K562 (cell line): ENCODE measurements around the gene MAGEB16. TPM values are rescaled to one million over a fixed set of nuclear protein-coding genes. Genes with fewer than 3 reads are reported as not detected.

Experiments
- ATAC-seq: fragments of 200-7000 bp; cut with Tn5 transposase; 3 replicates; pipeline ENCODE4 v1.9.1; 2020; ENCODE audit warnings: moderate library complexity
- BruUV-seq: library from RNA; stranded (reverse); fragments of 400-500 nt; replicated peaks from 2 replicates; lab custom pipeline; 2021; lab: Mats Ljungman, UMichigan
- CTCF ChIA-PET: fragments of 300-600 bp; formaldehyde crosslinking; extraction: SDS; loops from one replicate; lab custom pipeline; 2021; ENCODE audit warnings: low intra/inter-chr PET ratio; lab: Yijun Ruan, JAX
- POLR2A ChIA-PET: fragments of 300-600, 350-650 bp; sonication (Branson Sonifier 250); formaldehyde crosslinking; extraction: SDS; loops from one replicate; lab custom pipeline; 2021; ENCODE audit warnings: antibody characterized with exemption, inconsistent platforms; lab: Yijun Ruan, JAX
- DNase-seq, 4 experiments: peaks; one replicate each; pipeline versions ENCODE4 v3.0.0 to v3.0.0-alpha.2; 2011 to 2018; ENCODE audit warnings: low spot score in 3 of 4, mixed read lengths in 3 of 4; ENCODE audit errors: extremely low read depth in 1 of 4
- FAIRE-seq: peaks from 2 replicates; lab custom pipeline; 2011; peaks lifted over from hg19 to GRCh38; lab: Jason Lieb, UNC
- H2AFZ ChIP-seq: 2 replicates; pipeline ENCODE4 v1.6.0; 2011; ENCODE audit warnings: low read depth, low read length, control low read depth, inconsistent platforms
- H3K27ac ChIP-seq: fragments of 200-600 bp; 3 replicates; pipeline ENCODE4 v1.8.0; 2011; ENCODE audit warnings: low read depth, mild to moderate bottlenecking, control low read depth, inconsistent platforms, low read length, moderate library complexity, mixed read lengths; ENCODE audit errors: extremely low read depth
- H3K27me3 ChIP-seq, 2 experiments: fragments of 300-600 bp in 1 of 2; 2 replicates in 1 of 2; 3 replicates in 1 of 2; pipeline versions ENCODE4 v1.6.0 to v1.8.0; 2011; ENCODE audit warnings: inconsistent platforms in 2 of 2, low read length in 2 of 2, mild to moderate bottlenecking in 1 of 2, mixed read lengths in 1 of 2, moderate library complexity in 1 of 2; ENCODE audit not compliant: control insufficient read depth in 2 of 2, insufficient read depth in 2 of 2
- H3K36me3 ChIP-seq: fragments of 300-600 bp; 3 replicates; pipeline ENCODE4 v1.8.0; 2011; ENCODE audit warnings: mild to moderate bottlenecking, low read length, inconsistent platforms; ENCODE audit not compliant: control insufficient read depth, insufficient read depth
- H3K4me1 ChIP-seq, 2 experiments: fragments of 200-600 bp in 1 of 2; replicated peaks in 1 of 2; 2 replicates in 1 of 2; 3 replicates in 1 of 2; pipeline versions ENCODE4 v1.5.1 to v1.8.0; 2011; ENCODE audit warnings: inconsistent platforms in 2 of 2, low read length in 2 of 2, mild to moderate bottlenecking in 1 of 2, mixed read lengths in 1 of 2, moderate library complexity in 1 of 2; ENCODE audit not compliant: control insufficient read depth in 2 of 2, insufficient read depth in 2 of 2
- H3K4me2 ChIP-seq: 2 replicates; pipeline ENCODE4 v1.6.1; 2011; ENCODE audit warnings: low read length, control low read depth, inconsistent platforms, mixed read lengths; ENCODE audit not compliant: insufficient read depth
- H3K4me3 ChIP-seq: fragments of 200-600 bp; sonication (generic), shearing (Covaris generic); 2 replicates; pipeline ENCODE4 v1.5.1; 2016; ENCODE audit warnings: control low read depth, inconsistent platforms
- H3K79me2 ChIP-seq: fragments of 200-600 bp; 3 replicates; pipeline ENCODE4 v1.8.0; 2011; ENCODE audit warnings: low read length, inconsistent platforms; ENCODE audit not compliant: control insufficient read depth, insufficient read depth
- H3K9ac ChIP-seq, 2 experiments: 2 replicates each; pipeline versions ENCODE4 v1.6.0 to v1.6.1; 2011; ENCODE audit warnings: low read depth in 2 of 2, low read length in 2 of 2, control low read depth in 1 of 2, inconsistent platforms in 1 of 2, mild to moderate bottlenecking in 1 of 2, mixed read lengths in 1 of 2; ENCODE audit not compliant: insufficient read depth in 1 of 2
- H3K9me1 ChIP-seq: one replicate; pipeline ENCODE4 v1.6.0; 2011; ENCODE audit warnings: inconsistent platforms, mild to moderate bottlenecking, low read length, moderate library complexity; ENCODE audit not compliant: control insufficient read depth, insufficient read depth
- H3K9me3 ChIP-seq: replicated peaks from 2 replicates; pipeline ENCODE4 v1.5.1; 2011; ENCODE audit warnings: low read depth, low read length, inconsistent platforms; ENCODE audit not compliant: control insufficient read depth, insufficient read depth
- H4K20me1 ChIP-seq: replicated peaks from 2 replicates; pipeline ENCODE4 v1.6.1; 2011; ENCODE audit warnings: low read length, inconsistent platforms, mixed read lengths; ENCODE audit not compliant: control insufficient read depth, insufficient read depth
- EHMT2 ChIP-seq: fragments of 450-650 bp; IDR thresholded peaks from 2 replicates; pipeline ENCODE4 v1.6.1; 2018; ENCODE audit warnings: antibody characterized with exemption
- ETV1 ChIP-seq: fragments of 450-650 bp; conservative IDR thresholded peaks from 2 replicates; pipeline ENCODE4 v1.6.1; 2016; ENCODE audit warnings: missing genetic modification characterization, control low read depth, low read depth, missing compliant biosample characterization
- HES1 ChIP-seq: fragments of 450-650 bp; IDR thresholded peaks from 2 replicates; pipeline ENCODE4 v1.6.1; 2016; ENCODE audit warnings: low read depth, mild to moderate bottlenecking, moderate library complexity
- HEY1 ChIP-seq: fragments of 250-450 bp; sonication (Bioruptor Pico); IDR thresholded peaks from 2 replicates; pipeline ENCODE4 v1.5.0; 2020; ENCODE audit warnings: mild to moderate bottlenecking, moderate library complexity, borderline replicate concordance
- NFE2 ChIP-seq: IDR thresholded peaks from 2 replicates; pipeline ENCODE4 v1.6.1; 2014; ENCODE audit warnings: antibody characterized with exemption, low read depth
- NFE2L1 ChIP-seq: fragments of 450-650 bp; IDR thresholded peaks from 2 replicates; pipeline ENCODE4 v1.6.1; 2016; ENCODE audit warnings: missing genetic modification characterization, low read depth, mild to moderate bottlenecking, missing compliant biosample characterization, moderate library complexity, borderline replicate concordance
- NFYB ChIP-seq: IDR thresholded peaks from 2 replicates; pipeline ENCODE4 v1.6.1; 2011; ENCODE audit warnings: mild to moderate bottlenecking, moderate library complexity; ENCODE audit not compliant: insufficient read length; ENCODE audit errors: extremely low read depth
- POLR2A ChIP-seq: fragments of 450-650 bp; conservative IDR thresholded peaks from 2 replicates; pipeline ENCODE4 v1.6.1; 2016
- SOX6 ChIP-seq: fragments of 450-650 bp; IDR thresholded peaks from 2 replicates; pipeline ENCODE4 v1.6.1; 2014; ENCODE audit warnings: mild to moderate bottlenecking
- TAF1 ChIP-seq: IDR thresholded peaks from 2 replicates; pipeline ENCODE4 v1.6.1; 2011; ENCODE audit warnings: mild to moderate bottlenecking, low read length, moderate library complexity; ENCODE audit not compliant: insufficient read depth, control insufficient read depth, severe bottlenecking; ENCODE audit errors: extremely low read depth
- ZFP1 ChIP-seq: fragments of 450-650 bp; formaldehyde crosslinking; IDR thresholded peaks from 2 replicates; pipeline ENCODE4 v1.4.0; 2020; ENCODE audit warnings: mild to moderate bottlenecking, mixed read lengths
- WGBS: fragments of 100-300 bp; shearing (Covaris generic); methylation state at CpG from one replicate; pipeline ENCODE4 v1.1.6; 2016; ENCODE audit warnings: low coverage, mixed read lengths; ENCODE audit not compliant: insufficient coverage; ENCODE audit errors: missing lambda C conversion rate; 5-methylcytosine and 5-hydroxymethylcytosine counted together
- in situ Hi-C: fragments of 300-500 bp; cut with MboI; formaldehyde crosslinking; loops from 4 replicates; pipeline ENCODE4 v1.15.0; 2018; ENCODE audit warnings: inconsistent platforms, mixed read lengths
- intact Hi-C: fragments of 100-400 bp; cut with micrococcal nuclease; formaldehyde crosslinking; loops from 2 replicates; pipeline ENCODE4 v1.14.2; 2022
- polyA plus RNA-seq, 8 experiments: library from polyadenylated mRNA; depleted of rRNA in 4 of 8; stranded (reverse) in 5 of 8; unstranded in 3 of 8; fragments of >200 nt; fragmentation: Nextera tagmentation in 2 of 8; fragmentation: Illumina TruSeq in 1 of 8; extraction: Ambion mirVana in 2 of 8; extraction: Trizol in 1 of 8; gene quantifications; 2 replicates each; pipeline versions ENCODE4 v1.2.1 to v1.2.3, GENCODE V29; 2011 to 2014; ENCODE audit warnings: inconsistent platforms in 1 of 8, missing spikeins in 1 of 8
- total RNA-seq, 7 experiments: library from RNA; depleted of rRNA in 6 of 7; stranded (reverse); fragments of >200 nt in 6 of 7; fragmentation: Illumina TruSeq in 2 of 7; extraction: Trizol in 2 of 7; gene quantifications; 2 replicates each; pipeline versions ENCODE4 v1.2.1 to v1.2.3, GENCODE V29; 2011 to 2021; ENCODE audit warnings: low replicate concordance in 1 of 7

The MAGEB16 gene
- total and polyA plus RNA-seq, 9 of the 15 experiments (the other 6 are each of a cell fraction or from before 2014, with no cell fraction given): 0.20 to 4.0 (median 0.89) TPM

DNA sequence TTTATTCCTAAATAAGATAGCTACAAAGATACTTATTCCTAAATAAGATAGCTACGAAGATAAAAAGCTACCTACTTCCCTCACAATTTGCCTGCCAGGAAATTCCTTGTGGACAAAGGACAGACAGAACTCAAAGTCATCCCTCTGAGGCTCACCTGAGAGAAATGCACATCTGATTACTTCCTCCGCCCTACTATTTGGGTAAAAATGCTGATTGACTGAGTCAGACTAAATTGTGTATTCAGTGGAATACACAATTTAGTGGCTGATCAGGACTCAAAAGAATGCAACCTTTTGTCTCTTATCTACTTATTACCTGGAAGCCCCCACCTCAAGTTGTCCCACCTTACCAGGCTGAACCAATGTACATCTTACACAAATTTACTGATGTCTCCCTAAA, 10.3 kb upstream of the MAGEB16 start:
- FAIRE-seq: no peak
- Histone ChIP-seq H3K9me1 (no peaks in the 10 kb centered on the region), H3K79me2 (no peaks in the 10 kb centered on the region), H3K4me2 (no peak overlapping the region), H3K36me3 (no peaks in the 10 kb centered on the region), H3K27ac (no peak overlapping the region), H3K27me3 (no peaks in the 10 kb centered on the region), H3K9ac (no peak overlapping the region), H4K20me1 (no peaks in the 10 kb centered on the region), H2AFZ (no peak overlapping the region), H3K9me3 (no peaks in the 10 kb centered on the region), H3K4me3 (no peak overlapping the region), H3K4me1 (no peaks in the 10 kb centered on the region)
- in situ Hi-C loops (no loop called here), intact Hi-C loops (no loop called here)
- WGBS: 15% methylated on average over 2 of the region's 2 CpGs
- ChIA-PET CTCF (no interaction called here), POLR2A (no interaction called here)
- TF ChIP-seq ZFP1 (CRISPR knock-in tag) (no peak), NFE2 (no peak), NFE2L1 (tag) (no peak), HES1 (no peak), TAF1 (no peak)
- no peak for ATAC-seq
- BruUV-seq: no TSS peak
- DNase-seq: no peak

- Histone ChIP-seq H3K9me1 (no peaks in the 10 kb centered on the region), H3K9ac (no peak overlapping the region), H3K79me2 (no peaks in the 10 kb centered on the region), H3K9me3 (no peaks in the 10 kb centered on the region), H3K4me1 (no peaks in the 10 kb centered on the region), H3K4me2 (no peak overlapping the region)
- intact Hi-C loops (no loop called here), in situ Hi-C loops (no loop called here)
- ATAC-seq: no peak
- DNase-seq: no peak
- TF ChIP-seq EHMT2 (no peak), POLR2A (no peak), ETV1 (peak; percentile 68; the same call in 1 of the 2 replicates), NFYB (no peak), SOX6 (no peak), HEY1 (CRISPR knock-in tag) (no peak)
- TF ChIP-seq, all 486 proteins: peak for 1
- Histone ChIP-seq H4K20me1 (no peaks in the 10 kb centered on the region), H2AFZ (no peak overlapping the region), H3K36me3 (no peaks in the 10 kb centered on the region), H3K27ac (no peak overlapping the region), H3K27me3 (no peaks in the 10 kb centered on the region), H3K4me3 (no peak overlapping the region)
- FAIRE-seq: no peak
- POLR2A ChIA-PET: no interaction called here
- no TSS peak for BruUV-seq
- CTCF ChIA-PET: no interaction called here
- 0% methylated on average over 4 of the region's 5 CpGs for WGBS
These were observed 2.3 kb downstream of the MAGEB16 start for GRCh38 chrX:35800474-35800873.
